OCI-LY1 (cell line): Measurements from ENCODE around the gene BCL2L11.

Experiments
- H2AFZ ChIP-seq: fragments of 200-600 bp; sonication (generic), shearing (Covaris generic); 2 replicates; pipeline ENCODE4 v1.6.0; 2014; ENCODE audit warnings: antibody characterized with exemption, mild to moderate bottlenecking, low read length
- H3F3A ChIP-seq: fragments of 200-600 bp; sonication (generic), shearing (Covaris generic); 2 replicates; pipeline ENCODE4 v1.6.0; 2014; ENCODE audit warnings: mild to moderate bottlenecking, antibody characterized with exemption, low read length, moderate library complexity; ENCODE audit not compliant: insufficient read depth
- H3K27ac ChIP-seq: fragments of 200-600 bp; sonication (generic); 2 replicates; pipeline ENCODE4 v1.5.1; 2014; ENCODE audit warnings: low read length, mixed run types, mild to moderate bottlenecking, low read depth; ENCODE audit not compliant: poor library complexity, severe bottlenecking
- H3K27me3 ChIP-seq: fragments of 200-600 bp; sonication (generic); 2 replicates; pipeline ENCODE4 v1.6.0; 2014; ENCODE audit warnings: antibody characterized with exemption, mild to moderate bottlenecking, low read length, moderate library complexity; ENCODE audit not compliant: insufficient read depth
- H3K36me3 ChIP-seq: fragments of 200-600 bp; sonication (generic); 2 replicates; pipeline ENCODE4 v1.6.1; 2014; ENCODE audit warnings: mild to moderate bottlenecking, antibody characterized with exemption, low read length, moderate library complexity, mixed read lengths; ENCODE audit not compliant: insufficient read depth
- H3K4me1 ChIP-seq: fragments of 200-600 bp; sonication (generic); 2 replicates; pipeline ENCODE4 v1.5.1; 2014; ENCODE audit warnings: mild to moderate bottlenecking, low read length, moderate library complexity; ENCODE audit not compliant: insufficient read depth, severe bottlenecking
- H3K4me2 ChIP-seq: fragments of 200-600 bp; sonication (generic), shearing (Covaris generic); 2 replicates; pipeline ENCODE4 v1.6.1; 2014; ENCODE audit warnings: low read length
- H3K4me3 ChIP-seq: fragments of 200-600 bp; sonication (generic); 2 replicates; pipeline ENCODE4 v1.5.1; 2014; ENCODE audit warnings: low read length, low read depth, mild to moderate bottlenecking, mixed read lengths; ENCODE audit not compliant: poor library complexity, severe bottlenecking
- H3K79me2 ChIP-seq: fragments of 200-600 bp; shearing (Covaris generic); 2 replicates; pipeline ENCODE4 v1.6.1; 2016; ENCODE audit warnings: mixed run types, low read length, mixed read lengths; ENCODE audit not compliant: insufficient read depth
- H3K9ac ChIP-seq: fragments of 200-600 bp; sonication (generic), shearing (Covaris generic); 2 replicates; pipeline ENCODE4 v1.6.1; 2014; ENCODE audit warnings: mild to moderate bottlenecking, low read length, mixed read lengths
- H3K9me2 ChIP-seq: fragments of 200-600 bp; sonication (generic), shearing (Covaris generic); 2 replicates; pipeline ENCODE4 v1.6.1; 2014; ENCODE audit warnings: low read depth, mild to moderate bottlenecking, low read length, mixed read lengths
- H3K9me3 ChIP-seq: fragments of 200-600 bp; shearing (Covaris generic); 2 replicates; pipeline ENCODE4 v1.6.1; 2014; ENCODE audit warnings: low read length, mixed read lengths
- H4K20me1 ChIP-seq: fragments of 200-600 bp; sonication (generic), shearing (Covaris generic); 2 replicates; pipeline ENCODE4 v1.6.0; 2016; ENCODE audit warnings: mild to moderate bottlenecking, low read length; ENCODE audit not compliant: insufficient read depth
- CTCF ChIP-seq: fragments of 200-600 bp; sonication (generic), shearing (Covaris generic); IDR thresholded peaks from 2 replicates; pipeline ENCODE4 v1.5.1; 2017; ENCODE audit warnings: mild to moderate bottlenecking, antibody characterized with exemption, low read length, moderate library complexity, mixed read lengths
- EZH2 ChIP-seq: fragments of 200-600 bp; sonication (generic), shearing (Covaris generic); IDR thresholded peaks from 2 replicates; pipeline ENCODE4 v1.8.0; 2017; ENCODE audit warnings: borderline replicate concordance, mixed run types, mild to moderate bottlenecking, antibody characterized with exemption, low read length, moderate library complexity, mixed read lengths

BCL2L11 gene

GRCh38 chr2:111142101-111142500, 21.4 kb downstream of the BCL2L11 start:
- Histone ChIP-seq H3K36me3 (peaks cover 95% of the 10 kb centered on the region), H3K9me3 (no peaks in the 10 kb centered on the region), H3F3A (0 out of 2 replicates have a peak, but pooled peaks cover 3% of the 10 kb centered on the region), H3K79me2 (peaks cover 95% of the 10 kb centered on the region), H3K4me1 (peaks cover 83% of the 10 kb centered on the region), H3K9ac (no peak overlapping the region), H3K27me3 (no peaks in the 10 kb centered on the region), H3K9me2 (no peaks in the 10 kb centered on the region), H3K4me3 (no peak overlapping the region), H3K27ac (peak overlapping the region; percentile 15), H4K20me1 (peaks cover 6% of the 10 kb centered on the region; the same call in 1 of the 2 replicates), H3K4me2 (no peak overlapping the region; the same call in 1 of the 2 replicates), H2AFZ (no peak overlapping the region)
- no peak for TF ChIP-seq EZH2
- TF ChIP-seq CTCF, result no peak

GRCh38 chr2:111143107-111143842, 22.6 kb downstream of the BCL2L11 start:
- peaks cover 95% of the 10 kb centered on the region for H3K79me2 ChIP-seq
- H4K20me1 ChIP-seq, result peaks cover 6% of the 10 kb centered on the region; the same call in 1 of the 2 replicates

GRCh38 chr2:111143843-111144198, 23.1 kb downstream of the BCL2L11 start:
- no peak overlapping the region for H3K4me3 ChIP-seq
- H2AFZ ChIP-seq, result no peak overlapping the region
- peaks cover 95% of the 10 kb centered on the region for H3K79me2 ChIP-seq
- H3K27me3 ChIP-seq, result no peaks in the 10 kb centered on the region
- H3K9ac ChIP-seq, result no peak overlapping the region
- H3K9me2 ChIP-seq, result no peaks in the 10 kb centered on the region
- no peak for TF ChIP-seq CTCF
- H3K27ac ChIP-seq, result peak overlapping the region; percentile 15
- H3K4me2 ChIP-seq, result no peak overlapping the region
- H3K9me3 ChIP-seq, result no peaks in the 10 kb centered on the region
- H3K4me1 ChIP-seq, result peaks cover 86% of the 10 kb centered on the region
- H4K20me1 ChIP-seq, result peaks cover 6% of the 10 kb centered on the region; the same call in 1 of the 2 replicates
- peaks cover 95% of the 10 kb centered on the region for H3K36me3 ChIP-seq
- 0 out of 2 replicates have a peak, but pooled peaks cover 3% of the 10 kb centered on the region for H3F3A ChIP-seq

More at GRCh38 chr2:111143107-111143842, 22.6 kb downstream of the BCL2L11 start:
- Histone ChIP-seq H3K4me3 (no peak overlapping the region), H3K9ac (no peak overlapping the region; the same call in 1 of the 2 replicates), H3K36me3 (peaks cover 95% of the 10 kb centered on the region), H3K27ac (peak overlapping the region; percentile 21), H3K27me3 (no peaks in the 10 kb centered on the region), H3K4me1 (peaks cover 86% of the 10 kb centered on the region), H3F3A (0 out of 2 replicates have a peak, but pooled peaks cover 3% of the 10 kb centered on the region), H3K9me2 (no peaks in the 10 kb centered on the region), H3K9me3 (no peaks in the 10 kb centered on the region), H2AFZ (no peak overlapping the region), H3K4me2 (no peak overlapping the region; the same call in 1 of the 2 replicates)
- TF ChIP-seq EZH2 (no peak), CTCF (no peak)
